Activated CD4-positive, alpha-beta T cell treated with anti-CD3 and anti-CD28 coated beads, Interleukin-2, amount 50 U/mL, for 48 hours (primary cell): ENCODE data around the gene MTERF4.
"Not testable (repeated sequence)": the region's sequence is repeated elsewhere in the genome, so short reads cannot be mapped to it uniquely, and the experiment has no call there.

Source experiments
- DNase-seq, 2 experiments: peaks; one replicate each; pipeline ENCODE4 v3.0.0-alpha.2; 2020

Gene MTERF4

DNA sequence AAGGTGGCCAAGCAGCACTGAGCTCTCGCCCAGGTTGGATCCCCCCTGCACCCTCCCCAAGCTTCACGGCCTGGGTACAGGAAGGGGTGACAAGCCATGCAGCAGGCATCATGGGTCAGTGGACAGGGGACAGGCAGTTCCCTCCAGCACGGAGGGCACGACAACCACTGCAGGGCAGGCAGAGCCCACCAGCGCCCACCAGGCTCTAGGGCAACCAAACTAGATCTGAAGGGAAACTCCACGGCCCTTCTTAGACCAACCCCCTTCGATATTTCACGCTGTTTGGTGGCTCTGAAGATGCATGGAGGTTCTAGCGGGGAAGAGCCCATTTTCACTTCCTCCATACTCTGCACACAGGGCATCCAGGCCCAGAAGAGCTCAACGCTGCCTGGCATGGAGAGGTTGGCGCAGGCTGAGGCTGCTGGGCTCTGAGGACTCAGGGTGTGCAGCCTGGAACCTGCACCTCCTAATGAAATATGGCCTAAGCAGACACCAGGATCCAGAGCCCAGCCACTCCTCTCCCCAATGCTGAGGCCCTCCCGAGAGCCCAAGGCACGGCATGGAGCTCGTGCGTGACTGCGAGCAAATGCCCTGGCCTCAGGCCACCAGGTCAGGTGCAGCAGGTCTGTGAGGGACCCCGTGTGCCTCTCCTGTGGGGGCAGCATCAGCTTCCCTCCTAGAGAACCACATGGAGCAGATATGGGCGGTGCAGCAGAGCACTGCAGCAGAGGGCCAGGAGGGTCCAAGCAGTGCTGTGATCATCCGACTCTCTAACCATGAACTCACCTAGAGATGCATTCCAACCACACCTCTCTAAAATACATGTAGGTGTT, 8.7 kb upstream of the MTERF4 start:
- DNase-seq: no peak

DNA sequence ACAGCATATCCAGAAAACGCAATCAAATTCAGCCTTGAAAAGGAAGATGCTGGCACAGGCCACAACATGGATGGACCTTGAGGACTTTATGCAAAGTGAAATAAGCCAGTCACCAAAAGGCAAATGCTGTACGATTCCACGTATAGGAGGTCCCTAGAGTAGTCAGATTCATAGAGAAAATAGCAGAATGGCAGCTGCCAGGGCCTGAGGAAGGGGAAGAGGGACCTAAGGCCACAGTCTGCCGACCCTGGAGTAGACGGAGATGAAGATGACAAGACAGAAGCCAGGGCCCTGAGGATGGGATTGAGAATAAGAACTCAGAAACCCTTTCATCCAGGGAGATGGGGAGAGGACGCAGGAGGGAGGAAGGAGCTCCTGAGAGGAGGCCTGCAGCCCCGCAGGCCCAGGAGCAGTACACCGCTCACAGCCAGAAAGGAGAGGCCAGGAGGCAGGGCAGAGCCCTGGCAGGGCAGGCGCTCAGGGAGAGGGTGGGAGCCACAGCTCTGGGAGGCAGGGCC, 8.1 kb upstream of the MTERF4 start:
- no peak for DNase-seq

DNA sequence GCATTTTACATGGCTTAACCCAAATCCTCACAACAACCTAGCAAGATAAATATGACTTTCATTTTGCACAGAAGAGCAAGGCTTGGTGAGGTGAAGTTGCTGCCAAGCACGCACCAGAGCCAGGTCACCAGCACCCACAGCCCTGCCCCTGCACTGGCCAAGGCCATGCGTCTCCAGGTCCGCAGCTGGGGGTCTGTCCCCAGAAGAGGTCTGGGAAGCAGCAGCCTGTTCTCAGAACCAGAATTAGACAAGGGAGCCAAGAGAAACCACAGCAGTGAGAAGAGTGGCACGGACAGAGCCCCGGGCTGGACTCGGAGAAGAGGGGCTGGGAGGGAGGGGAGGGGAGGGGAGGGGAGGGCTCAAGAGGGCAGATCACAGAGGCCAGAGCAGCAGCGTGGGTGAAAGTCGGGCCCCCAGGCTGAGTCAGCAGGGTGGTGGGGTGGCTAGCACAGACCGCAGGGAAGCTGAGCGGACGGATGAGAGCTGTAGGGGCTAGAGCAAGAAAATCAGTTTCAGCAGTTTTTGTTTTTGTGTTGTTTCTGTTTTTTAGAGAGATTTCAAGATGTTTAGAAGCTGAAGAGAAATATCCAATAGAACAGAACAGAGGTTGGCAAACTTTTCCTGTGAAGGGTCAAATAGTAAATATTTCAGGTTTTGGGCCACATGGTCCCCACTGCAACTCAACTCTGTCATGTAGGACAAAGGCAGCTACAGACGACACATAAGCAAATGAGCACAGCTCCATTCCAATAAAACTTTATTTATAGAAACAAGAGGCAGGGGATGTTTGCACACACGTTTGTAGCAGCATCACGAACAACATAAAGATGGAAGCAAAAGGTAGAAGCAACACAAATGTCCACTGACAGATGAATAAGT, 7.4 kb upstream of the MTERF4 start:
- no peak for DNase-seq

DNA sequence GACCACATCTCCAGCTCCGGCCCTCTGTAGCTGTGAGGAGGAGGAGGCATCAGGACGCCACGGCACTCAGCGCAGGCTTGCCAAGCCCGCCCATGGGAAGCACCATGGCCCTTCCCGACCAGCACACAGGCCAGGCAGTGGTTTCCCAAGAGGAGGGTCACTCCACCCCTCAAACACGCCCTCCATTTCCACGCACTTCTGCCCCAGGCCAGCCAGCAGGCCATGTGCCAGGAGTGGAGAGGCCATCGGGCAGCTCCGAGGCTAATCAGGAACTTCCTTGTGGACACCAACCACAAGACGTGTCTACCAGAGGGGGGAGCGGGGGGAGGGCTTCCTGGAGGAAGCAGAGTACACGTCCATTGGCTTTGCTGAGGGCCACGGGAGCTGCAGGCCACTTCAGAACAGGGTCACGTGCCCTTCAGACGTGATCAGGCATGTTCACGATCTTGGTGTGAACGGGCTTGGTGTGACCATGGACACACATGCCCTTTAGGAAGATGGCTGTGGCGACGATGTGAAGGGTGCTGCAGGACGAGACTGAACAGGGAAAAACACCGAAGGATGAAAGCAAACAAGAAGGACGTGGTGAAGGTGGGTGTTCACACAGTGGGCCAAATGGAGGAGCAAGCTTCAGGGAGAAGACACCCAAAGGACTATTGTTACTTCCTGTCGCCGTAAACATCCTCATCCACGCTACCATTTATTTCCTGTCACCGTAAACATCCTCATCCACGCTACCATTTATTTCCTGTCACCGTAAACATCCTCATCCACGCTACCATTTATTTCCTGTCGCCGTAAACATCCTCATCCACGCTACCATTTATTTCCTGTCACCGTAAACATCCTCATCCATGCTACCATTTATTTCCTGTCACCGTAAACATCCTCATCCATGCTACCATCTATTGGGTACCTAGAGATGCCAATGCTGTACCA, 6.5 kb upstream of the MTERF4 start:
- no peak for DNase-seq

DNA sequence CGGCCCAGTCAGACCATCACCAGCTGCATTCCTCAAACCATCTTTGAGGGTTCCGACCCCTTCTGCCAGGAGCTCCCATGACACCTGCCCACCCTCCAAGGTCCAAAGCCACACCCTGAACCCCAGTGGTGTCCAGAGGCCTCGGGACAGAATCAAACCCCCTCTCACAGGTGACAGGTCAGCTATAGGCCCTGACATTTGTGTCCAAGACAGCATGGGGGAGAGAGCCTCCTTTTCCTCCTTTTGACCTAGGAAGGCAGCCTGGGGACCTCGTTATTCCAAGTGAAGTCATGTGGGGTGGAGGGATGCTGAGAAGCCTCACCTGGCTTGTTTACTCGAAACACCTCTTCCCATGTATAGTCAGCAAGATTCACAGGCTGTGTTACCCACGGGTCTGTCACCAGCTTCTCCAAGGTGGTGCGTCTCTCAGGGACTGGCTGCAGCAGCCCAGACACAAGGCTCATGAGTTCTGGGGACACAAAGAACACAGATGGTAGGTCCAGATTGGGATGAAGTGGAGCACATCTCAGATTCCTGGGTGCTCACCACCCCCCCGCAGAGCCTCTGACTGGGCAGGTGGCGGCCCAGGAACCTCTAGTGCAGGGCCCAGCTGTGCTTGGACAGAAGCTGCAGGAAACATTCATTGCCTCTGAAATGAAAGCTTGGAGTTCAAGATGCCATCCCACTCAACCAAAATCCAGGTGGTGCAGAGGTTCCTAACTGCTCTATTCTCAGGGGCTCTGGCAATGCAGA, 5.1 kb upstream of the MTERF4 start:
- DNase-seq: no peak

DNA sequence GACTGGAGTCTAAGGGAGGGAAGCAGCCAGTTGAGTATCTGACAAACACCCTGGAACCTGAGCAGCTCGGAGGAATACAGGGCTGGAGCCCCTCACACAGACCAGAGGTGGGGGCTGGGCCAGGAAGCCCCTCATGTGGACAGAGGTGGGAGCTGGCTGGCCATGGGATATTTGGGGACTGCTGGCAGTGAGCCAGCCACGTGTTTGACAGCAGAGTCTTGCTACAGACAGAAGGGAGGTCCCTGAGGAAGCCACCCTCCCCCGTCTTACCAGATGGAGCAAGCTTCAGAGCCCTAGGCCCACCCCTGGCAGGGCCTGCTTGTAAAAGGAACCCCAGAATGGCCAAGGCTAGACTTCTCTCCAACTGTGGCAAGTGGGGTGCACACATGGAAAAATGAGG, 3.6 kb upstream of the MTERF4 start:
- no peak for DNase-seq

DNA sequence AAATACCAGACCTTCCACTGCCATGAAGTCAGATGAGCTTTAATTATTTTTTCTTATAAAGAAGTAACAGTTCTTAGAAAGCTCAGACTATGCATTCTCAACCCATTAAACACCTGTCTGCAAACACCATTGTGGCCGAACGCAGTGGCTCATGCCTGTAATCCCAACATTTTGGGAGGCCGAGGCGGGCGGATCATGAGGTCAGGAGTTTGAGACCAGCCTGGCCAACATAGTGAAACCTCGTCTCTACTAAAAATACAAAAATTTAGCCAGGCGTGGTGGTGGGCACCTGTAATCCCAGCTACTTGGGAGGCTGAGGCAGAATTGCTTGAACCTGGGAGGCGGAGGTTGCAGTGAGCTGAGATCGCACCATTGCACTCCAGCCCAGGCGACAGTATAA, 2.5 kb upstream of the MTERF4 start:
- DNase-seq: not testable (repeated sequence)

DNA sequence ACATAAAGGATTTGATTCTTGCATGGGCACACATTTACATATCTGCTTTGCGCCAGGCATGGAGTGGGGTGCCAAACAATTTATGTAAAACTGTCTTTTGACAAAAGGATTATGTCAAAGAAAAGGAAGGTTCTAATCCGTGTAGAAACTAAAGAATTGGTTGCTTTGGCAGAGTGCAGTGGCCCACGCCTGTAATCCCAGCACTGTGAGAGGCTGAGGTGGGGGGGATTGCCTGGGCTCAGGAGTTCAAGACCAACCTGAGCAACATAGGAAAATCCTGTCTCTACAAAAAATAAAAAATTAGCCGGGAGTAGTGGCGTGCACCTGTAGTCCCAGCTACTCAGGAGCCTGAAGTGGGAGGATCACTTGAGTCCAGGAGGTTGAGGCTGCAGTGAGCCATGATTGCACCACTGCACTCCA, 1.1 kb upstream of the MTERF4 start:
- DNase-seq: no peak

DNA sequence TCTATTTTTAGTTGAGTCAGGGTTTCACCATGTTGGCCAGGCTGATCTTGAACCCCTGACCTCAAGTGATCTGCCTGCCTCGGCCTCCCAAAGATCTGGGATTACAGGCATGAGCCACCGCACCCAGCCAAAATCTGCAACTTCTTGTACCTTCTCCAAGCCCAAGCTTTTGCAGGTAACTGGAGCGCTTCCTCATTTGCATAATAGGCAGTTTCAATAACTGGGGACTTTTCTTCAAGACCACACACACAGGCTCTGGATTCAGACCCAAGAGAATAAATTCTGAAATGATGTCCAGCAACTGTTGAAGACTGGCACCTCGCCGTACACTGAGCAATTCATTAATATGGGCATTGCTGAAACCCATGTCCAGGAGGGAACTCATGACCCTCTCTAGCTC, 2.8 kb downstream of the MTERF4 start:
- no peak for DNase-seq

DNA sequence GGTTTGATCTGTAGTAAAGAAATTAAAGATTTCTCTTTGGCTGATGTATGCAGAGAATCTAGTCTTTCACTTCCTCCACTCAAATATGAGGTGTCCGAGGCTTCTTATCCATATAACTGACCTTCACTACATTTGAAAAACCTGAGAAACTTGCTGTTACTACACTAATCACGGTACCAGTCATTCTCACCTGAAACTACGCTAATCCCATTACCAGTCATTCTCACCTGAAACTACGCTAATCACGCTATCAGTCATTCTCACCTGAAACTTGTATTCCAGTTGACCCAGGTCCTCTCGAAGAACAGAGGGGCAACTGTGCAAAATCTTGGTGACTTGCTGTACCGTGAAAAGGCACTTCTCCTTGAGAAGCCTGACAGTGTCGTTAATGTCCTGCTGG, 5.1 kb downstream of the MTERF4 start:
- DNase-seq: no peak

DNA sequence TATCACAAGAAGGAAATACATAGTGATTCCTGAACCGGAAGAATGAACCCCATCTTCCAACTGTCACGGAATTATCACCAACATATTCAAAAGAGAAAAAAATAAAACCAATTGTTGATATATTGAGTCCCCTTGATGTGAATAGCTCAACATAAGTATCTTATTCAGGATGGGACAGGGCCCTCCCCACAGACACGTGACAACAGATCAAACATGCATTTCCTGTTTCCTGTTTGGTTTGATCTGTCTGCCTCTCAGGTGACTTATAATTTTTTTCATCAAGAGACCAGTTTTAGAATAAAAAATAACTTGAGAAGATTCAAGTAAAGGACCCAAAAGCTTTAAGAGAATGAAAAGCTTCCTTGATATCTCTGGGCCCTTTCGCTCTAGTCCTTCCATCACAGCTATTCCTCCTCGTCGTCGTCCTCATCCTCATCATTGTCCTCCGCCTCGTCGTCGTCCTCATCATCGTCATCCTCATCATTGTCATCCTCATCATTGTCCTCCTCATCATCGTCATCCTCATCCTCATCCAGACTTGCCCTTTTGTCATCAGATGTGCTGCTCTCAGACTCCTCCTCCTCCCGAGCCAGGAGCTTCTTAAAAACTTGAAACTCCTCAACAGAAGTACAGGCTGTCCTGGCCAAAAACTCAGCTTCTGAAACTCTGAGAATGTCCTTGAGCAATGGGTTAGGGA, 6.3 kb downstream of the MTERF4 start:
- DNase-seq: no peak

DNA sequence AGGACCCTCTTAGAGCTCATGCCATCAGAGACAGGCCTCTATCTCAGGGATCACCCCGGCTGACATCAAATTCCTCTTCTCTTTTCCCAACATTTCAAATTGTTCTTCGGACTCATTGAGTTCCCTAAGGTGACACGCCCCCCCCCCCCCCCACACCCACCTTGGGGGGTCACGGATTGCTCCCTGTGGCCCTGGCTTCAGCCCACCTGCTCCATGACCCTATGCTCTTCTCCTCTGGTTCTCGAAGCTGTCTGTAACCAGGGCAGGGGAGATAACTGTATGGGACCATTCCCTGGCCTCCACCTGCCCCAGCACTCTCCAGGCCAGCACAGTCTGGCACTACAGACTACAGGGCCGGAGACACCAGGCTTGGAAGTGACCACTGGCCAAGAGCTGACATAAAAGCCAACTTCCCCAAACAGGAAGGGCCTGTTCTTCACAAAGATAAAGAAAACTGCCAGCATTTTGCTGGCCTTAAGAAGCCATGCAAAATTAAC, 7.1 kb downstream of the MTERF4 start:
- no peak for DNase-seq

DNA sequence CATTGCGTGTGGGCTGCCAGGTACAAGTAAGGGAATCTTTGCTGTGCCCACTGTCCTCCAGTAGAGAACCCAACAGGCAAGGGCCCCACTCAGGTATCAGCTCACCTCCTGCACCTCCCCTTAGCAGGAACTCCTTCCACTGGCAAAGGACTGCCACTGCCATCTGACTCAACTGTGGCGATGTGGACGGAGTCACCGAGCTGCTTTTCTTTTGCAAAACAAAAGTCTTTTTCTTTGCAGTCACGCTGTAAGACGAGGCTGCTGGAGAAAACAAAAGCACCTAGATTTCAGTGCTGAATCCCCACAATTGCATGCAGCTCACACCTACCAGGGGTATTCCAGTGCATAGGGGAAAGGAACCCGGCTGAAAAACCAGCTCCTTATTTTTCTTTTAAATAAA, 7.9 kb downstream of the MTERF4 start:
- no peak for DNase-seq

DNA sequence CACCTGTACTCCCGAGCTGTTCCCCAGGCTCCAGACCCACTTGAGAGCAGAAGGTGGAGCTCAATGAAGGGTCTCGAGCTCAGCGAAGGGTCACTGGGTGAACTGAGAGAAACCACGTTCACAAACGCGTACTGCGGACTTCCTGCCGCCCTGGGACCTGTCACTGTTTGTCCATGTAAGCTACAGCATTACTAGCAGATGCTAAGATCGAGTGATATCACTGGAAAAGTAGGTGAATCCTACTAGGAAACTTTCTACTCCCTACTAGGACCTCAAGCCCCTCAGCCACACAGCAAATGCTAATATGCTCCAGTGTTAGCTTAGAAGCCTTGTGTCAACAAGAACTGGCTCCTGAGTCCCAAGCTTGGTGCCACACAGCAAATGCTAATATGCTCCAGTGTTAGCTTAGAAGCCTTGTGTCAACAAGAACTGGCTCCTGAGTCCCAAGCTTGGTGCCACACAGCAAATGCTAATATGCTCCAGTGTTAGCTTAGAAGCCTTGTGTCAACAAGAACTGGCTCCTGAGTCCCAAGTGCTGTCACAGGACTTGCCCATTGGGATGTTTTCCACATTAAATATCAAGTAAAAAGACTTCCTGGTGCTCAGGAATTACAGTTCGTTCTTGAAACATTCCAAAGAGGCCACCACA, 8.8 kb downstream of the MTERF4 start:
- DNase-seq: not testable (repeated sequence)

DNA sequence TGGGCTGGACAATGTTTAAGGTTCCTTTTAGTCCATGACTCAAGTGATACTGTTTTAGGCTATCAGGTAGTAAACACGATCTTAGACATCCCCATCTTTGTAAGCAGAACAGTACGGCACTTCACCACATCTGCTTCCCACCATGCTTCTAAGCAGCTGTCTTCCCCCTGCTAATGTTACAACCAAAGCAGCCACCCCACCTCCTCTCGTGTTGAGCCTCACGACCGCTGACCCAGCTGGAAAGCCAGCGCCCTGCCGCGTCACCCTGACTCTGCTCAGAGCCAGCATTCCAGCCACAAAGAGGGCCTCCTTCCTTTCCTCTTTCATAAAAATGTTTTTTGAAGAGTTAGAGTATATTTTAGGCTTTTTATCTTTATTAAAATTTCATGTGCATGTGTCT, 9.4 kb downstream of the MTERF4 start:
- DNase-seq: no peak

DNA sequence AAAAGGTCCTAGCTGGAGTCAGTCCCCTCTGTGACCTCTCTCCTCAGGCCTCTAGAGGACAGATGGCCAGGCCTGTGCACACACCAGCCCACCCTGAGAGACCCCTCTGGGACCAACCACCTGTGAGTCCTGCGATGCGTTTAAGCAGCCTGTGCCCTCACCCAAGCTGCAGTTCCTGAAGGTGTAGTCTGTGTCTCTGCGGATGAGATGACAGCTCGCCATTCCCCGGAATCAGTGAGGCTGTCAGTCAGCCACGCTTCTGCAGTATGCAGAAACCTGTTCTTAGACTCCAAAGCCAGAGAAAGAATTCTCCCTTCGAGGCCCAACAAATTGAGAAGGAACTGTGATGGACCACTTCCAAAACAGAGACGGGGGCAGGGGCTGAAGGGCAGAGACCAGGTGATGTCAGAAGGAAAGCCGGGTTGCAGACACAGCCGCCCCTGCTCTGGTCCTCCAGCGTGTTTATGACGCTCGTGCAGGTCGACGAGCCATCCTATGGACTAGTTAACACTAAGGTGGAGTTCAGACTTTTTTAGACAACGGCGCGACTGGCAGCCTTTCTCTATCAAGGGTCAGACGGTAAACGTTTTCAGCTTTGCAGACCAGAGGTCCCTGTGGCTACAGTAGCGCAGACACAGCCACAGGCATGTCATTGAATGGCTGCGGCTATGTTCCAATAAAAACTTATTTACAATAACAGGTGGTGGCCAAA, 10.2 kb downstream of the MTERF4 start:
- DNase-seq: no peak

DNA sequence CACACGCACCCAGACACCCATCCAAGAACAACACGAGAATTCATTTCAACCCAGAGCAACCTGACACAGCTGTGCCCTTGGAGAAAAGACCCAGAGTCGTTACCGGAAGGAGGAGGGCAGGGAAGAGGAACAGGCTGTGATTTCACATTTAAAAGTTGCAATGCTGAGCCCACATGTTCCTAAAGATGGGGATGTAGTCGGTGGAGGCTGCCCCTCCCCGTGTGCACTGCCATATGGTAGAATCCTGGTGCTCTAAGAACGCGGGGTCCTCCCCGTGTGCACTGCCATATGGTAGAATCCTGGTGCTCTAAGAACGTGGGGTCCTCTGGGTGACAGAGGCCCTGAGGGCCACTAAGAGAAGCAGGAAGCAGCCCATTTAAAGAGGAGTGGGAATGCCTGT, 10.9 kb downstream of the MTERF4 start:
- DNase-seq: no peak

DNA sequence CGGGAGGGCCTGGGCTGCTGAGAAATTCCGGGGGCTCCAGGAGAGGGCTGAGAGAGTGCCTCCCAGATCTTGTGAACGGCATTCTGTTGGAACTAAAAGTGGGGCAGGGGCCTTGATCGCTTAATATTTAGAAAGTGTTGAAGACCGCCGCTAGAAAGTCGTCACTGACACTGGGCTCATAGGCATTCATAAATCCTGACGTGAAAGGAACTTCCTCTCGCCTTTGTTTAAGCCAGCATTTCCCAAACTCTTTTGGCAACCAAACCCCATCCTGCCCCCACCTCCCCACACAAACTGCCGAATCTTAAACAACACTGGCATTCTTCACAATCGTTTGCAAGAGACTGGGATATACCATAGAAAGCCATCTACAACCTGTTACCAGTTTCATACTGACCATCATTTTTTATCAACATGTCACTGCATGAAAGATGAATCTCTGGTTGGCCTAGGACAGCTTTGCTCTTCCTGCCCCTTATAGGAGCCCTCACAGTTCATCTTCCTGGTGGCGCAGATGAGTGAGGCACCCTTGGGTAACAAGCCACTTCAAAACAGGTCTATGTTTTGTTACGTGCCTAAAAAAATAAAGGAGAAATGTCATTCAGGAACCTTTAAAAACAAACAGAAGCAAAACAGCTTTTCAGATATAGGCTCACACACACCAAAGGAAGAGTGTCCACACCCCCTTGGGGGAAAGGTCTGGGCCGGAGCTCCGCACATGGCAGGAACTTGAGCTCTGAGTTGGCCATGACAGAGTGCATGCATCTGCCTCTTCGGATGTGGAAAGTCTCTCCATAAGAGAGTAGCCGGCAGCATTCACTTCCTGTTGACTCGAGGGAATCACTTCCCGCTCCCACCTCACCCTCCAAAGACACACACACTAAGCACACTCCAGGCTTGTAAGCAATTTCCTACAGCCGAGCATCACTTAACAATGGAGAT, 13.0 kb downstream of the MTERF4 start:
- no peak for DNase-seq

DNA sequence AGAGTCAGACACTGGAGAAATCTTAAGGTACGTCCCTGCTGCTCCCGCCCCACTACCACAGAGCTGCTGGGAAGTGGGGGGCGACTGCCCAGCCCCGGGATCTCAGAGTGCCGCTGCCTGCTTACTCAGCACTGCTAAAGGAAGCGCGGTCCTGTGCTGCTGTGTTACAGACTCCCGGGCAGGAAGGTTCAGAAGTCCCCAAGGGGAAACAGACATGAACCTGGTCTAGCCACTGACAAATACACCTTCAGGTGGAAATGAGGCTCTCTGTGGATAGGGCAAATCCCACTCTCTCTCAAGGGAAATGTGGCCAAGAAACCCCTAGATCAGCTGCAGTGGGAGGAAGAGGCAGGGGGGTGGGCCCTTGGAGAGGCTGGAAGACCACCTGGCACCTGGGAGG, 13.7 kb downstream of the MTERF4 start:
- DNase-seq: no peak
